ENCODE data around the gene MYO3B.
A peak's percentile ranks its signal among the peaks of the same experiment; 100 is the strongest.
"Not testable (repeated sequence)": the region's sequence is repeated elsewhere in the genome, so short reads cannot be mapped to it uniquely, and the experiment has no call there.

MYO3B gene

GRCh38 chr2:170521299-170521698 lies 343.4 kb downstream of the MYO3B start:
- DNase-seq = no peak

GRCh38 chr2:170523506-170523905 lies 345.6 kb downstream of the MYO3B start:
- DNase-seq = no peak

GRCh38 chr2:170524828-170525565 lies 347.1 kb downstream of the MYO3B start:
- DNase-seq = peak in 1 of 5 experiments; percentile 45

DNA sequence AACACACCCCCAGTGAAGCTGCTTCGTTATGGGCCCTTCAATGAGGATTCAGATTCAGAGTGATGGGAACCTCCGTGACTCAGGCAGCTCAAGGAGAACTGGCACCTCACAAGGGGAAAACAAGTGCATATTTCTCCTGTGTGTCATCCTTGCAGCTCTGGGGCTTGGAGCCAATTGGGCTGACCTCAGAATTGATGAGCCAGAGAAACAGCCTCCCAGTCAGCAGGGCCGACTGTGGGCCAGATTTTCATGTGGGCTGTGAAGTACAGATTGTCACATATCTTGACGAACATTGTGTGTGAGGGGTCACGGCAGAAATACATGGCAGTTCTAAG lies 347.6 kb downstream of the MYO3B start:
- no peak for DNase-seq

GRCh38 chr2:170530284-170530745 lies 352.4 kb downstream of the MYO3B start:
- no peak for DNase-seq

DNA sequence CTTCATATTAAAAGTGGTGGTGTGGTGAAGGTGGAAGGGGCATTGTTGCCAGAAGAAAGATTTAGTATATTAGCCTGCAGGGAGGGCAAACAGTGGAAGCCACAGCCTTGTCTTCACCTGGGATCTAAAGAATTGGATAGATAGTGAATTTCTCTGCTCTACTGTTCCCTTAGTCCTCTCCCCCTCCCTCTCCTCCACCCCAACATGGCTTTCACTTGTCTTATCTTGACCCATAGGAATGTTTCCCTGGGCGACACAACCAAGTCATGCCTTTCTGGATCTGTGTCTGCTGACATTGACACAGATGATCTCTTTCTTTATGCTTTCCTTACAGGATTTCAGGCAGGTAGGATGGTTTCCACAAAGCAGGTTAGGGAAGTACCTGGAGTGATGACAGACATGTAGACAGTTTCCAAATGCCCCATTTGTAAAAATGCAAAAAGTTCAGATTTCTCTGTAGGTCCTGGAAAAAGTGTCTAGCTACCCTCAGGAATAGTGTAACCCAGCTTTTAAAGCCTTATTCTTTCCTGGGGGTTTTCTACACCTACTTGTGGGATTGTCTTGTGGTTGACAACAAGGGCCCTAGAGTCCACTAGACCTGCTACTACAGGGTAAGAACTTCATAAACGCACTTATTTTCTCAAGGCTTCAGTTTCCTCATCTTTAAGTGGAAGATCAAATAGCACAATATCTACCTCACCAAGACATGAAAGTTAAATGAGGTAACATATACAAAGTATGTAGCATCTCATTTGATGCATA lies 353.0 kb downstream of the MYO3B start:
- DNase-seq = no peak

DNA sequence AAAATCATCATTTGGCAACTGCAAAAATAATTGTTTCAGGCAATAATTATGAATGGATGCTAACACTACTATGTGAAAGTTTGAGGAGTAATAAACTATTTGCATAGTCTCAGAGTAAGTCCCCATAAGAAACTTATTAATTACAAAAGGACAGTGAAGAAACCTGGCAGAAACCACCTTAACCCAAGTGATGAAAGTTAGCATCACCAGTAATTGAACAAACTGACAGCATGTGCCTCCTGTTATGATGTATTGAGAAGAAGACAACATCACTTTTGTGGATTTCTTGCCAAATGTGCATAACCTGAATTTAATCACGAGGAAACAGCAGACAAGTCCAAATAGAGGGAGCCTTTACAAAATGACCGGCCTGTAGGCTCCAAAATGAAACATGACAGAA lies 353.9 kb downstream of the MYO3B start:
- DNase-seq = no peak

DNA sequence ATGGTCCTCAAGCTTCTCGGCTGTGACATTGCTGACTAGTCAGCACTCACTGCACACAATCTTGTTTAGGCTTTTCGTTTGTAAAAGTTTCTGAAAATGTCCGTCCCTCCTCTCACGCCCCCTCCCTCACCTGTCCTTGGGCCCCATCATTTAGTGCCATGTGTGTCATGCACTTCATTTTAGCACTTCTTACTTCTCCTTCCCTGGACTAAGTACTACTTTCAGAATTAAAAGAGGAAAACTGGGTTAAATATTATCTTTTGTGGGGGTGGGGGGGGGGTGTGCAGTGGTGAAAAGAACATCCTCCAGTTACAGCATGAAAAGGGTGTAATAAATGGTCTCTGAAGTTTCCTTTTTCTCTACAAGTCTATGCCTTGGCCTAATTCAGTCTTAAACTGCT lies 355.2 kb downstream of the MYO3B start:
- DNase-seq = no peak

DNA sequence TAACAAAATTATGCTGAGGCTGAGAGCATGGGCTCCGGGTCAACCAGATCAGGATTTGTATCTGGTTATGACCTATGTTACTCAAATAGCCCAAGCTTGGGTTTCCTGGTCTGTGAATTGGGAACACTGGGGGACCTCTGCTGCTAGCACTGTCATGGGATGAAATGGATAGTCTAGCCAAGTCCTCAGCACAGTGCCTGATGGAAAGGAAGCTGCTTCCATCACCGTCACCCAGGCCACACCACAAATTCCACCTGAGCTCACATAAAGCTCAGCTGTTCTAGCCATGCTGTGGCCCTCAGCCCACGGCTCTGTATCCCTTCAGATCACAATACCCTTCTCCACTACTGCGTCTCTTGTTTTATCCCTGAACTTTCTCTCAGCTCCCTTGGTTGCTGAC lies 357.6 kb downstream of the MYO3B start:
- DNase-seq = no peak

DNA sequence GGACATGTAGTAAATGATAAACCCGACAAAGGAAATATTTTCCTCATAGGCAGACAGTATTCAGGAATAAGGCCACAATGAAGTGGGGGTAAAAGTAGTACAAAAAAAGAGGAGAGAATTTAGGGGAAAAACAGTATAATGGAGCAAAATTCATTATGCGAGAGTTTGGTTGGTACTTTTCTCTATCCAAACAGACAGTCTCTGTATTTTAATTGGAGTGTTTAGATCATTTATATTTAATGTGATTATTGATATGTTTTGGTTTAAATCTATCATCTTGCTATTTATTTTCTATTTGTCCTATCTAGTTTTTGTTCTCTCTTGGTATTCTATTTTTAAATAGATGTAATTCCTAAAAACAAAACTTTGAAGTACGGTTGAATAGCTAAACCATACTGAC lies 366.9 kb downstream of the MYO3B start:
- no peak for DNase-seq

GRCh38 chr2:170548304-170548703 lies 370.4 kb downstream of the MYO3B start:
- peak in 1 of 5 experiments; percentile 69 for DNase-seq

GRCh38 chr2:170550501-170550900 lies 372.6 kb downstream of the MYO3B start:
- no peak for DNase-seq

- not testable (repeated sequence) for DNase-seq
Measured at GRCh38 chr2:170551899-170552298, 374.0 kb downstream of the MYO3B start.

DNA sequence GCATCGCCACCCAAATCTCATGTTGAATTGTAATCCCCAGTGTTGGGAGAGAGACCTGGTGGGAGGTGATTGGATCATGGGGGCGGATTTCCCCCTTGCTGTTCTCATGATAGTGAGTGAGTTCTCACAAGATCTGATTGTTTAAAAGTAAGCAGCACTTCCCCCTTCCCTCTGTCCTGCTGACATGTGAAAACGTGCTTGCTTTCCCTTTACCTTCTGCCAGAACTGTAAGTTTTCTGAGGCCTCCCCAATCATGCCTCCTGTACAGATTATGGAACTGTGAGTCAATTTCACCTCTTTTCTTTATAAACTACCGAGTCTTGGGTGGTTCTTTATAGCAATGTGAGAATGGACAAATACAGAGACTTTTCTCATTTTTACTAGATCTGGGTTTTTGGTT lies 375.8 kb downstream of the MYO3B start:
- no peak for DNase-seq

GRCh38 chr2:170554278-170554955 lies 376.5 kb downstream of the MYO3B start:
- no peak for DNase-seq

DNA sequence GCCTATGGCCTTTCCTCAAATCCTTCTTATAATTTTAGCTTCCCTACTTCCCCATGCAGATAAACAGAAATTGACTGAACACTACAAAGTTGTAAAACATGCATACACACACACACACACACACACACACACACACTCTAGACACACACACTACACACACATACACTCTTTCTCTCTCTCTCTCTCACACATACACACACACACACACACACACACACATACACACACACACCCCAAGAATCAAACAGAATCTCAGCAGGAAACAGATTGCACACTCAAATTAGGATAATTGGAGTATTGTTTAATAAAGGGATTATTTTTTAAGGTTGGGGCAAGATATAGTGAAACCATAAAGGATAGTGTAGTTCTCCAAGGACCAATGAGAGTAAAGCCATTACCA lies 385.0 kb downstream of the MYO3B start:
- no peak for DNase-seq

GRCh38 chr2:170563401-170563800 lies 385.5 kb downstream of the MYO3B start:
- no peak for DNase-seq

DNA sequence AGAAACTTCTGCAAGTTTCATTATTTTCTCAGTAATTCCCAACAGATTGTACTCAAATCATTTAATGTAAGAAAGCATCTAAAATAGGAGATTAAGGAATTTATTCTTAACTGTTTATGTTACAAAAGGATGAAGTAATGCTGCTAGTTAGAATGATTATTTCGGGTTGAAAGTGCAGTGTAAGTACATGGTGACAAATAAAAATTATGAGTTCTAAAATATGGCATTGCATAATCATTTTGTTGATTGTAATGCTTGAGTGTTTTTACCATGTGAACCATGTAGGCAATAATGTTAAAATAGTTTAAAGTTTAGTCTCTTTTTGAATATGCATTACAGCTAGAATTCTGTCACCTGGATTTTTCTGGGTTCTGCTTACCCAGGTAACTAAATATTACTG lies 388.2 kb downstream of the MYO3B start:
- no peak for DNase-seq

GRCh38 chr2:170567429-170567828 lies 389.5 kb downstream of the MYO3B start:
- no peak for DNase-seq

GRCh38 chr2:170568511-170568910 lies 390.6 kb downstream of the MYO3B start:
- DNase-seq = no peak

- no peak for DNase-seq
Measured at GRCh38 chr2:170571612-170572011, 393.7 kb downstream of the MYO3B start.

GRCh38 chr2:170573671-170574070 lies 395.7 kb downstream of the MYO3B start:
- no peak for DNase-seq

- no peak for DNase-seq
Measured at GRCh38 chr2:170576296-170576695, 398.3 kb downstream of the MYO3B start.

DNA sequence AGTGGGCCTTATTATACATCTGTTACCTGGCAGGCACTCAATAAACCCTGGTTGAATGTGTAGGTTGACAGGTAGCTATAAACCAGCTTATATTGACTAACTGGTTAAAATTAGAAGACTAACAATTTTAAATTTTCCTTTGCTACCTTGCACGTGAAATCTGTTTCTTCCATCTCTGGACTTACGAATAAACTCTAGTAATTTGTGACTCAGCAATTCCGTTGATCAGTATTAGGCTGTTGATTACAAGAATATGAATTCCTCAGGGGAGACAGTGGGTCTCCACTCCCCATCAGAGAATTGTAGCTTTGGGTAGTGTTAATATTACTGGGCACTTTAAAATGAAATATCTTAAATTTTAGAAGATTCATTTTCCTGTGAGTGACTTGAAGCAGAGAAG lies 399.4 kb downstream of the MYO3B start:
- no peak for DNase-seq

Measured in T-helper 2 cell (primary cell).